Midbrain (tissue), 1 donor: ENCODE measurements around the gene EML2.
A peak's percentile ranks its signal among the peaks of the same experiment; 100 is the strongest.
"Not testable (repeated sequence)": the region's sequence is repeated elsewhere in the genome, so short reads cannot be mapped to it uniquely, and the experiment has no call there.

Experiments used
- DNase-seq: peaks from one replicate; lab custom pipeline; 2025; lab: John Stamatoyannopoulos, UW

Gene EML2

DNA sequence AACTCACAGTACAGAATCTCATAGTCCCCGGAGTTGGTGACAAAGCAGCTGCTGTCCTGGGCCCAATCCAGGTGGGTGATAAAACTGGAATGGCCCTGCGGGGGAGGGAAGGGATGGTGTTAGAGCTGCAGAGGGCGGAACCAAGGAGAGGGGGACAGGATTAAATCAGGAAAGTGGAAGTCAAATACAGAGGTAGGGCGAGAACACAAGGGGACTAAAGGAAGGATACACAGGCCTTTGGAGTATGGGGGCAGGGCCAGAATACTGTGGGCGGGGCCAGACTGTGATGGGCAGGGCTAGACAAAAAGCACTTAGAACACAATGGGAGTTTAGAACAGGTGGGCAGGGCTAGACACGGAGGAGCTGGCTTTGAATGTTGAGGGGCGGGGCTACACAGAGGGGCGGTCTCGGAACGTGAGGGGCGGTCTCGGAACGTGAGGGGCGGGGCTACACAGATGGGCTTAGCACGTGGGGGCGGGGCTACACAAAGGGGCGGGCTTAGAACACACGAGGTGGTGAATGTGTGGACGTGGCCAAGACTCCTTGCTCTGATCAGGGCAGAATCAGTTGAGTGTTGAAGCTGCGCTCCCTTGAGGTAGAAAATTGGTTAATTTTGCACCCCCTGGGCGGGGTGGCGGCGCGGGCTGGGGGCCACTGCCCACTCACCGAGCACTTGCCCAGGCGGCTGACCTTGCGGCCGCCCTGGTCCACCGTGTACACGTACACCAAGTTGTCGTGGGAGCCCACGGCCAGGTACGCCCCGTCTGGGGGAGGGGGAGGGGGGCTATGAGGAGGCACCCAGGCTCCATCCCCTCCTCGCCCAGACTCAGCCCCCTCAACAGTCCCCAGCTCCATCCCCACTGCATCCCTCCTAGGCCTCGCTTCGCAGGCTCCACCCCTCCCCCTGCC lies 23.1 kb downstream of the EML2 start:
- no peak for DNase-seq

DNA sequence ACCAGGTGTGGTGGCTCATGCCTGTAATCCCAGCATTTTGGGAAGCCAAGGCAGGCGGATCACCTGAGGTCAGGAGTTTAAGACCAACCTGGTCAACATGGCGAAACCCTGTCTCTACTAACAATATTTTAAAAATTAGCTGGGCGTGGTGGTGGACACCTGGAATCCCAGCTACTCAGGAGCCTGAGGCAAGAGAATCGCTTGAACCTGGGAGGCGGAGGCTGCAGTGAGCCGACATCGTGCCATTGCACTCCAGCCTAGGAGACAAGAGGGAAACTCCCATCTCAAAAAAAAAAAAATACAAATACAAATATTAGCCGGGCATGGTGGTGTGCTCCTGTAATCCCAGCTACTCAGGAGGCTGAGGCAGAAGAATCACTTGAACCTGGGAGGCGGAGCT lies 24.1 kb downstream of the EML2 start:
- DNase-seq: not testable (repeated sequence)

DNA sequence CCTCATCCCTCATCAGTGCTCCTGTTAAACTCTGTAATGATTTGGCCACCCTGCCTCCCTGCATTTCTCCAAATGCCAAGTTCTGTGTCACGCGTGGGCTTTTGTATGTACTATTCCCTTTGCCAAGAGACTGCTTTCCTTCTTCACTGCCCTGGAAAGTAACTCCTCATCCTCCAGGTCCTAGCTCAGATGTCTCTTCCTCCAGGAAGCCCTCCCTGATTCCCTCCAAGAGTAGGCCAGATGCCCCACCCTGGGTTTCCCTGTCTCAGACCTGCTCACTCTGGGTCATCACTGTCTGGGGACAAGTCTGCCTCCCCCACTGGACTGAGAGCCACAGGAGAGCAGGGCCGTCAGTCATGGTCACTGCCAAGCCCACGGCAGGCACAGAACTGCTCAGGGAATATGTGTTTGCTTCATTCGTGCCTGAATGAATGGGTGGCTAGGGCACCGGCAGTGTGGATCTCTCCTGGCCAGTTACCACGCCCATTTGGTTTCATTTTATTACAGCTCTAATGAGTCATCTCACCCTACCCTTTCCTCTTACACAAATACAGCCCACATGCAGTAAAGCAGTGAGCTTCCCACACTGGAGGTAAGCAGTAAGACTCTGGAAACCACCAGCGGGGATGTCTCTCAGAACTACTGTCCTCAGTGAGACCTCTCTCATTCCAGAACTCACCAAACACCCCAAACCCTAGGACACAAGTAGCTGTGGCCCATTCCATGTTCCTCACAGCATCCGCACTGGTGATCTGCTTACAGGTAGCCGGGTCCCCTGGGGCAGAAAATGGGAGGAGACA lies 25.1 kb downstream of the EML2 start:
- DNase-seq: no peak

DNA sequence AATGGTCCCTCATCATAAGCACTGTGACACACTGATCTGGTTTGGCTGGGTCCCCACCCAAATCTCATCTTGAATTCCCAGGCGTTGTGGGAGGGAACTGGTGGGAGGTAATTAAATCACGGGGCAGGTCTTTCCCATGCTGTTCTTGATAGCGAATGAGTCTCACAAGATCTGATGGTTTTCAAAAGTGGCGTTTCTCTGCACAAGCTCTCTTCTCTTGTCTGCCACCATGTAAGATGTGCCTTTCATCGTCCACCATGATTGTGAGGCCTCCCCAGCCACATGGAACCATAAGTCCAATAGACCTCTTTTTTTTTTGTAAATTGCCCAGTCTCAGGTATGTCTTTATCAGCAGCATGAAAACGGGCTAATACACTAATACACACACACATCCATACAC lies 30.2 kb downstream of the EML2 start:
- DNase-seq: no peak

DNA sequence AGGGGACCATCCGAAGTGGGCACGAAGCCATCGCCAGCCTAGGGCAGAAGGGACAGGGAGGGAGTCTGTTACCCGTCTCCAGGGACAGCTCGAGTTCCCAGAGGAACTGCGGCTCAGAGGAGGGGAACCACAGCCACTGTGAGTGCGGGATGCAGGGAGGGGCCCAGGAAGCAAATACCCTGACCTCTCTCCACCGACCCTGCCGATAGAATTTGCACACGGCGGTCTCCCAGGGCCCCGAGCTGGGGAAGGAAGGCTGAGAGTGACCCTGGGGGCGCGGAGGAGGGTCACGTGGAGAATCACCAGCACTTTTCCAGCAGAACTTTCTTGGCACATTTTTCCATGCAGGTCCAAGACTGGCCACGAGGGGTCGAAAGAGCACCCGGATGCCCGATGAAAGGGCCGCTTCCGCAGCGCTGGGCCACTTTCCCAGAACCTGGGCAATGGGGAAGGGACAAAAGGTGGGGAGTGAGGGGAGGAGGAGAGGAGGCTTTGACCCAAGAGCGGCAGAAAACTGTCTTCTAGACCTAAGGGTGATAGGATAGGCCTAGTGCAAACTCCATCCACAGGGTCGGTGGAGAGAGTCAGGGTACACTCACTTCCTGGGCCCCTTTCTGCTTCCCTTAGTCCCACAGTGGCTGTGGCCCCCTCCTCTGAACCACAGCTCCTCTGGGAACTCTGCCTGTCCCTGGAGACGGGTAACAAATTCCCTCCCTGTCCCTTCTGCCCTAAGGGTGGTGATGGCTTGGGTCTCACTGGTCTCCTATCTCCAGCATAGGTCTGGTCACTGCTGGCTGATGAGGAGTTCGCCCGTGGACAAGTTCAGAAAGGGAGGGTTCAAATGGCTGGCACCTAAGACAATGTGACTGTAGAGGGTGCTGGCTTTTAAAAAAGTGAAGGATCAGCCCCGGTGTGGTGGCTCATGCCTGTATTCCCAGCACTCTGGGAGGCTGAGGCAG lies 31.8 kb downstream of the EML2 start:
- DNase-seq: peak; percentile 80

DNA sequence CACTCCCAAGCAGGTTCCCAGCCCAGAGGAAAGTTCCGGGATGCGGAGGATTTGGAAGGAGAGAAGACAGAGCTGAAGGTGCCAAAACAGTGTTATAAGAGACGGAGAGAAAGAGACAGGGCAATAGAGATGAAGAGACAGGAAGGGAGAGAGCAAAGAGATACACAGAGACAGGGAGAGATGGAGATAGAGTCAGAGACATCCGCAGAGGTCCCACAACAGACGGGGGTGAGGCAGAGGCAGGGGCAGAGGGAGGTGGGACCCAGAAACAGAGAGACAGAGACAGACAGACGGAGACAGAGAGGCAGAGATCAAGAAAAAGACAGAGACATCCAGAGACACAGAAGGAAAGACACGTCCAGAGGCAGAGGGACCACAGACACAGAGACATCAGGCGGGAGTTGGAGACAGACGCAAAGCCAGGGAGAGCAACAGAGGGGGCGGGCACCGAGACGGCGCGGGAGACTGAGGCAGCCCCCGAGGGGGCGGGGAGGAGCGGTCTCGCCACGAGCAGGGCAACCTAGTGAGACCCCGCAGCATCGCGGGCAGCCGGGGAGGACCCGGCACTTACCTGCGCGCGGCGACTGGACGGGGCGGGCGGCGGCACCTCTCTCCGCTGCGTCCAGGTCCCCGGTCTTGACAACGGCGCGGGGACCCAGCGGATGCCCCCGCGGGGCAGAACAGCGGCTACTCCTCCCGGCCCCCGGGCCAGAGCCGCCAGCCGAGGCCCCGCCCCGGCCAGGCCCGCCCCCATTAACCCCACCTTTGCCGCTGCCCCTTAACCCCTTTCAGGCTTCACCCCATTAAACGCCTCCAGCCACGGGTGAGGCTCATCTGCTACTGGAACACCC lies 37.4 kb downstream of the EML2 start, which contains the start of gene GPR4:
TSS of gene GPR4 (minus strand) at position 689 of the 851 bp plus-strand sequence. CDS start 10,346 bp downstream, outside the sequence.
- DNase-seq: no peak

DNA sequence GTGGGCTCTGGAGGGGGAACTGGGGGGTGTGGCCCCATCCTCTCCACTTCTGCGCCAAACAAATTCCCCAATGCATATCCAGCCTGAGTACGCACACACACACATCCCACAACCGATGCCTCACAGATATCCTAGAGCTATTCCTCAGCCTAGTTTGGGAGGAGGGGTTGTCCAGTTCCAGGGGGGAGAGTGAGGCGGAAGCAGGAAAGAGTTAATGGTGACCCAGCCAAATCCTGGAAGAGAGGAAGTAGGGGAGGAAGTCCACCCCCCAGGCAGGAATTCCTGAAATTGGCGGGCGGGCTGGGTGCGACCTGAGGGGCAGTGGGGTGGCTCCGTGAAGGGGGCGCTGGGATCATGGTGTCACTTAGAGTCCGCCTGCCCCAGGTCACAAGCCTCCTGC lies 38.1 kb downstream of the EML2 start:
- no peak for DNase-seq

DNA sequence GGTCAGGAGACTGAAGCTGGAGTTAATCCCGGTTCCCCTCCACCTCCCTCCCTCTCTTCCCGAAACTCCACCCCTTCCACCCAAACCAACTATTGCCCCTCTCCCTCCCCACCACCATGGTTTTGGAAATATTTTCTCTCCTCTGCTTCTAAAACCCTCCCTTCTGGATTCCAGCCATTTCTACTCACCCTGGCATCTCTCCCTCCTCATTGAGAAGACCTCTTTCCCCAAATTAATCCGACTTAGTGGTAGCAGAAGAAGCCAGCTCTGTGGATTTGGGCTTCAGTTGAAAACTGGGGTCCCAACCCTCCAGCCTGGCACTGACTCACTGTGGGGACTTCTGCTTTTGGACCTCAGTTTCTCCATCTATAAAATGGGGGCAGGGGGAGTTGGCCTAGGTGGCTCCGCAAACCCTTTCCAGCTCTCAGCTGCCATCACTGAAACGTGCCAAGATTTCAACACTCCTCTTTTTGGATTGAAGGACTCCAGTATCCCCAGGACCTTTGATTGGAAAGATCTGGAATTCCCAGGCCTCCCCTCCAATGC lies 38.8 kb downstream of the EML2 start:
- DNase-seq: no peak

DNA sequence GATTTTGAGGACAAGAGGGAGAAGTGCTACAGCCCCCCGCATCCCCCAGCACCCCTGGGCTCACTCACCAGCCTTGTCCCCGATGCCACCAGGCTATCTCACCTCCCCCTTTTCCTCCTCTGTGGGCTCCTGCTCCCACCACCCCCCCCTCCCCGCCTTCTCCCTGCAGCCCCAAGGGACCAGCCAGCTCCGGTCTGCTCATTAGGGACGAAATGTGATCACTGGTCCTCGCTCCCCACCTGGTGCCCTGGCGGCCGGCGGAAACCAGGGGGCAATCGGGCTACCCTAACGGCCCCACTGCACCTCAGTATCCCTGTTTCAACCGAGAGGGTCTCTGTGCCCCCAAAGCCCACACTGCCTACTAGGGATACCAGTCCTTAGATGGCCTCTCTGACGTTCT lies 39.9 kb downstream of the EML2 start:
- no peak for DNase-seq

DNA sequence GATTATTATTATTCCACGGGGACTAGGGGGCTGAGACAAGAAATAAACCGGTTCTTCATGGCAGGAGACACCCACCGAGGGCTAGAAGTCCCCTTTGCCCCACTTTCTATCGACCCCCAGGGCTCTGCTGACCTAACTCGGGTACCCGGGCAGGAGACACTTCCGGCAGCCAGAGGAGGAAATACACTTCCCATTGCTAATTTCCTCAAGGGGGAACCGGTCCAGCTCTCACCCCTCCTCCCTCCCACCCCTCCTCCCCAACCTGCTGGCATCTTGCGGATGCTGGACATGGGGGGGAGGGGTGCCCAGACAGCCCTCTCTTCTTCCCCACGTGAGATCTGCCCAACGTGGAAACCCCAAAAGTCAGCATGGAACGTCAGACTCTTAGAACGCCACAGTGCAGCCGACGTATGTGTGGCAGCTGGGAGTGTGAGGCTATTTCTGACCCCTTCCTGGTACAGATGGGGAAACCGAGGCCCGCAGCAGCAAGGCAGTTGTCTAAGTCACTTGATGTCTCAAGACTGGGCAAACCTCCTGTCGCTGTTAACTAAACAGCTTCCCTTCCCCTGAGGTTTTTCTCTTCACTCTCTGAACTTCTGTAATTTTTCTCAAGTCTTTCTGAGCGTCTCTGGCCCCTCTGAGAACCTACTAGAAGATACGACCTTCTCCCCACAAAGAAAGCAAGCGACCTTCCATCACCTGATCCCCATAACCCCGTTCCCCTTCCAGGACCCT lies 40.8 kb downstream of the EML2 start:
- no peak for DNase-seq

DNA sequence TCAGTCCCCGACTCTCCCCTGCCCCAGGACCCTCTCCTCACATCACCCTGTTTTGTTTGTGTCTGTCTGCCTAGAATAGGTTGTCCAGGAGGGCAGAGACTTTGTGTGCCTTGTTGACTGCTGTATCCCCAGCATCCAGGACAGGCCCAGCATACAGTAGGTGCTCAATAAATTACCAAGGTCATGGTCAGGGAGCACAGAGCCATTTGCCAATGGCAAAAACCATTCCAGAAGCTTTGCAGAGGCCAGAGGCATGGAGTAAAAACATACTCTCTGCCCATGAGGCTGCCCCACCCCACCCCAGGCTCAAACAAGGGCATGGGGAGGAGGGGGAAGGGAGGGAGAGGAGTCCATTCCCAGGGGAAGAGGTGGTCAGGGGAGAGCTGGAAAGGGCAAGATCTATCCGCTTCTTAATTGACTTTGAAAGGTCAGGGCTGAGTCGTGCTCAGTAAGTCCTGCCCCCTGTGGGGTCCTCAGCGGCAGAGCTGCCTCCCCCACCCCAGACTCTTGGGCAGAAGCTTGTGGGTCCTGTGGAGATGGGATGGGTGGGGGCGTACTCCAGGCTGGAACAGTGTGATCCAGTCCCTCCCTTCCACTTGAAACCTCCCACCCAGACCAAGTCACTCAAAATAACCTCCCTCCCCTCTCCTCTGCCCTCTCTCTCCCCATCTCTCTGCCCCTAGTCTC lies 41.6 kb downstream of the EML2 start:
- DNase-seq: no peak

DNA sequence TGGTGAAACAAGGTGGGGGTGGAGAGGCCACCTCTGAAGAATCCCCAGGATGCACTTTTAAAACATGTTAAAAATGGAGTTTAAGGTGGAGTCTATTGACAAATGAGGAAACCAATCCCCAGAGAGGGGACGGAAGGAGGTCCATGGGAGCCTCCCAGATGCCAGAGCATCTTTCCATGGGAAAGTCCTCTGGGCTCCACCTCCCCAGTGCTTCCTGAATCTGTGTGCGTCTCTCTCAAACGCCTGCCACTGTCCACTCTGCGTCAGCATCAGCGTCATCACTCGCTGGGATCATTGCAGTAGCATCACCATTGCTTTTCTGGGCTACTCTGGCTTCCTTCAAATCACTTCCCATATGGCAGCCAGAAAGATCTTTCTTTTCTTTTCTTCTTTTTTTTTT lies 43.4 kb downstream of the EML2 start:
- DNase-seq: no peak

DNA sequence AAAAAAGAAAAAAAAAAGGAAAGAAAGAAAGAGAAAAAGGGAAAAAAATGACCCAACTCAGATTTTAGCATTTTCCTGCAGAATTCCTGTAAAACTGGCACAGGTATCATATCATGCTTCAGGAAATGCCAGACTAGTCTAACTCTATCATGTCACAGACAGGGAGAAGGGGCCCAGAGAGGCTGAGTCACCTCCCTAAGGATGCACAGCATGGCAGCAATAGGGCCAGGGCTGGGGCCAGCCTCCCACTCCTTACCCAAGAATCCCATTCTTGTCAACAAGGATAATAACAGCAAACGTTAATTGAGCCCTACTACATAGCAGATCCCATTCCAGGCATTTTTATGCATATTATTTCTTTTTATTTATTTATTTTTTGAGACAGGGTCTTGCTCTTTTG lies 45.7 kb downstream of the EML2 start:
- DNase-seq: no peak

DNA sequence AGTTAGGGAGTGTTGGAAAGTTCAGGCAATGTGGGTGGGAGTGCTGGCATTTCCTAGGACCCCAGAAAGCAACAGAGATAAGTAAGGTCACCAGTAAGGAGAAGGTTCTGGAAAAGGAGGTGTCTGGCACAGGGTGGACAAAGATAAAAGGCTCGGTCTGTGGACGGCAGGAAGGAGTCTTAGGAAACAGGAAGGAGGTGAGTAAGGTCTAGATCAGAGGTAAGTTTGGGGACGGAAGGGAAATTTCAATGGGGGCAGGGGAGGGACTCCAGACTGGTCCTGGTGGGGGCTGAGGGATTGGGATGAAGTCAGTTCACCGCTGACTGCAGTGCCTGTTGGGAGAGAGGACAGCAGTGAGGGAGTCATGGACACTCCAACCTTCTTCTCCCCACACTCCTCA lies 46.8 kb downstream of the EML2 start:
- no peak for DNase-seq

DNA sequence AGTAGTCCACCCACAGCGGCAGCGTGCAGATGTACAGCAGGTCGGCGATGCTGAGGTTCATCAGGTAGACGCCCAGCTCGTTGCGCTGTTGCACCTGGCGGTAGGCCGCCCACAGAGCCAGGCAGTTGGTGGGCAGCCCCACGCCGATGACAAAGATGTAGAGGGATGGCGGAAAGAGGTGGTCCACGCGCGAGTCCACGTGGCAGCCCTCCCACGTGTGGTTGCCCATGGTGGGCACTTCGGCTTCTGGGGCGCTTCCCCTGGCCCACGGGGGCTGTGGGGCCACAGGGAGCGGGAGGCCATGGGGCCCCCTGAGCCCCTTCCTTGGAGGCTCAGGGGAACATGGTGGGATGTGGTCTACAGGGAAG lies 47.6 kb downstream of the EML2 start:
- DNase-seq: no peak

DNA sequence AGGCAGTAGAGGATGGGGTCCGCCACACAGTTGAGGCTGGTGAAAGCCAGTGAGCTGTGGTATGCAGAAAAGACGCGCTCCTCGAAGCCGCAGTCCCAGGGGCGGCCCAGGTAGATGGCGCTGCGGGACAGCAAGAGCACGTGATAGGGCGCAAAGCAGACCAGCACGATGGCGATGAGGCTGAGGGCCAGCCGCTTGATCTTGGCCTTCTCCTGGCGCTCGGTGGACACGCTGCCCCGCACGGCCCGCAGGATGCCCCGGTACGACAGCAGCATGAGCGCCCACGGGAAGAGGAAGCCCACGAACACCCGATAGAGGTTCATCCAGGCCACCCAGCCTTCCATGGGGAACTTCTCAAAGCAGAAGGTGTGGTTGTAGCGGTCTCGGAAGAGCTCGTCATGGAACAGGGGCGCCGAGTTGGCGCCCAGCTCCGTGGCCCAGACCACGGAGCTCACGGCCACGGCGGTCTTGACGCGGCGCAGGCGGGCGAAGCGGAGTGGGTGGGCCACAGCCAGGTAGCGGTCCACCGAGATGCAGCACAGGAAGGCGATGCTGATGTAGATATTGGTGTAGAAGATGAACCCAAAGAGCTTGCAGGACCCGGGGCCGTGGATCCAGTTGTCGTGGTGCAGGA lies 48.1 kb downstream of the EML2 start:
- peak; percentile 3 for DNase-seq

DNA sequence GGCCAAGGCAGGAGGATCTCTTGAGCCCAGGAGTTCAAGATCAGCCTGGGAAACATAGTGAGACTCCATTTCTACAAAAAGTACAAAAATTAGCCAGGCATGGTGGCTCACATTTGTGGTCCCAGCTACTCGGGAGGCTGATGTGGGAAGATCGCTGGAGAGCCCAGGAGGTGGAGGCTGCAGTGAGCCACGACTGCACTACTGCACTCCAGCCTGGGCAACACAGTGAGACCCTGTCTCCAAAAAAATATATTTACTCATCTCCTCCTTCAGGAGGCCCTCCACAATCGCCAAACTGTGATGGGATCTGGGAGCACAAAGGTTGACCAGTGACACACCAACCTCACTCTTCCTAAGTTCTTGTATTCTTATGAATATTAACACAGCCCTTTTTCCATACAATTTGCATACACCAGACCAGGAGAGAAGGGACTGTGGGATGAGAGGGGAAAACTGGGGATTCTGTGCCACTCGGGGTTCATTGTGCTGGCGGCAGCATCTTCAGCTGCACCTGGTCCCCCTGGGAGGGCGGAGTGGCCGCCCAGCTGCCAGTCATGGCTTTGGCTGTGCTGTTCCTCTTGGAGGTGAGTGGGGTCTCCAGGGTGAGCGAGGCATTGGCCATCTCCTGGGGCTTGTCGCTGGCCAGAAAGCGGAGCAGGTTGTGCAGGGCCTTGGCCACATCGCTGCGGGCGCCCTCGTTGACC lies 48.7 kb downstream of the EML2 start:
- DNase-seq: no peak

DNA sequence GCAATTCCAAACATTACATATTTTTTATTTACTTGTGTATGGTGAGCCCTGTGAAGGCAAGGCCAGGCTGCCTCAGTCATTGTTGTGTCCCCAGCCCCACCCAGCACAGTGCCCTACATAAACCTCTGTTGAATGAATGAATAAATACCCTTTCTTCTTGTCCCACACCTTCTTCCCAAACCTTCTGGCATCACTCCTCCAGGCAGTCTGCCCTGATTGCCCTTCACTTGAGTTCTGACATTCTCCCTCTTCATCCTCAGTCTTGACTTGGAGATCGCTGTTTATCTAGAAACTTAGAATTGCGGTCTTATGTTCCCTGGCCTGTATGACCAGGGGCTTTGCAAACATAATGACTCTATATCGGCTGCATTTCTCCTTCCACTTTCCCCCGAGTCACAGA lies 49.4 kb downstream of the EML2 start:
- DNase-seq: no peak
